Hematopoietic multipotent progenitor cell treated with erythropoietin and hydrocortisone succinate and interleukin-3 and kit ligand, for 8 days (in vitro differentiated cells): Measurements from ENCODE around the gene LRRC73.
"Not testable (repeated sequence)": the region's sequence is repeated elsewhere in the genome, so short reads cannot be mapped to it uniquely, and the experiment has no call there.

Source experiments
- DNase-seq: peaks from one replicate; pipeline ENCODE4 v3.0.0-alpha.2; 2015

LRRC73 gene

DNA sequence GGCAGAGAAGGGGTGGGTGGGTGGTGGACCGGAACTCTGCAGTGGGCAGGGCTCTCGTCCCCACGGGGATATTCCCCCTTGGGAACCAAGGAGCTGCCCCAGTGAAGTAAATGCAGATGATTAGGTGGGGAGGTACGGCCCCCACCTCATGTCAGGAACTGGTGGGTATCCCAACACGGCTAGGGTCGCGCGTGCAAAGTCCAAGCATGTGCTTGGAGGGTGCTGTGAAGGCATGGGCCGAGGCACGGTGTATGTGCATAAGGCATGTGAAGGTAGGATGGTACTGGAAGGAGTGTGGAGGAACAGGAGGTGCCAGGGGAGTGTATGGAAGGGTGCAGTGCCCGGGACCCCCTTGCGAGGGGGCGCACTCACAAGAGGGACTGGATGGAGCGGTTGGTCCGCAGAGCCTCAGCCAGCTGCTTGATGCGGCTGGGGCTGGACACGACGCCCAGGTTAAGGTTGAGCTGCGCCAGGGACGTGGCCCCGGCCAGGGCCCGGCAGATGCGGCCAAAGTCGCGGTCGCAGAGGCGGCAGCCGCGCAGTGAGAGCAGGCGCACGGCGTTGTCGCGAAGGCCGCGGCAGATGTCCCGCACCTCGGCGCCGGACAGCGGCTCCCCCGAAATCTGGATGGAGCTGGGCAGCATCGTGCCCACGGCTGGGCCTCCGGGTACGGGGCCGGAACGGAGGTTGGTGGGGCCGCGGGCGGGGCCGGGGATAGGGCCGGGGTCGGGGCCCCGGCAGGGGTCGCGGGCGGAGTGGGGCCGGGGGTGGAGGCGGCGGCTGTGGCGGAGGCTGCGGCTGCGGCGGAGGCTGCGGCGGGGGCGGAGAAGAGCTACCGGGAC lies 783 bp downstream of the LRRC73 start:
- no peak for DNase-seq

DNA sequence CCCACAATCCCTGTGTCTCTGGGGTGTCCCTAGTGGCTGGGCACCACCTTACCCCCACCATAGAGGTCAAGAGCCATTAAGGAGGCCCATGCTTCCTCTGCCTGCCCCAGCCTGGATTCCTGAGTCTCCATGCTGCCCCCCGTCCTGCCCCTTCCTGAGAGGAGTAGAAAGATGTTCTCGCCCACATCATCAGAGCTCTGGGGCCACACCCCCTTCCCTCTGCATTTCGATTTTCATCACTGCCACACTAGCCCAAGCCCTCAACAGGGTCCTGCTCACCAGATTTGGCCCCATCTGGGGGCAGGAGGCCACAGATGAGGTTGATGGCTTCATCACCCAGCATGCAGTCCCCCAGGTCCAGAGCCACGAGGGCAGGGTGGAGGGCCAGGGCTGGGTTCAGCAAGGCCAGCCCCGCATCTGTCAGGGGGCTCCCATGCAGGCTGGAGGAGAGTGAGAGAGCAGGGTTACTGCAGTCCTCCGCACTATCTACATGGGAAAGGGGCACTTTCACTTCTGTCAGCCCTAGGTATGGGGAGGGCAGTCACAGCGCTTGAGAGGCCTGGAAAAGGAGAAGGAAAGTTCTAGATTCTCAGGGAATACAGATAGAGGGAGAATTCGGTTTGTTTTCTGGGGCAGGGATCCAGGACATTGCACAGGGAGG lies 1.5 kb downstream of the LRRC73 start:
- no peak for DNase-seq

DNA sequence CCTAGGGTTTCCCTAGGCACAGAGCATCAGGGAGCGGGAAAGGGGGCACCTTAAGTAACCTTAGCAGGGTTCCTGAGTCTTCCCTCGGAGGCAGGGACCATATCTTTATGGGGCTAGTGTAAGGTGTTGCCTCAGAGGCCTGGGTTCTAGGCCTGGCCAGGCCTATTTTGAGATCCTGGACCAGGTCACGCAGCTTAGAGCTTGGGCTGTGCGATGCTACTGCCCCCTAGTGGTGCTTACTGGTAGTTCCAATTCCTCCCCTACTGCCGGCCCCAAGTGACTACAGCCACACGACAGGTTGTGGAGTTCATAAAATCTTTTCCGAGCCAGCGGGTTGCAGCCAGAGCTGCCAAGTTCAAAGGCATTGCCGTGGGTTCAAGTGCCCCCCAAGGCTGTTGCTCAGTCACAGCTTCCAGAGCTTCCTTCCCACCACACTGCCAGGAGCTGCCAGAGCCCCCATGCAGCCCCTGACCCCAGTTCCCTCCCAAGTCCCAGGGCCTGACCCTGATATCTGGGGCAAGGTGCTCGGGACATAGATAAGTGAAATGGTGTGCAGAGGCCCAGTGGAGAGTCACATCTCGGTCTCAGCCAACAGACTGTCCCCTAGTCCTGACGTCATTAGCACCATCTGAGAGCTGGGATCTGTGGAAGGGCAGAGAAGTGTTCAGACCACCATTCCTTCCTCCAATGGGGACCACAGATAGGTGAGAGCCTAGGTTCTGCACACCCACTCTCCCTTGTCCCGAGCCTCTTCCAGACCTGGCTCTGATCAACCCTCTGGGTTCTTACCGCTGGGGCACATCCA lies 3.3 kb downstream of the LRRC73 start:
- DNase-seq = peak; percentile 86

DNA sequence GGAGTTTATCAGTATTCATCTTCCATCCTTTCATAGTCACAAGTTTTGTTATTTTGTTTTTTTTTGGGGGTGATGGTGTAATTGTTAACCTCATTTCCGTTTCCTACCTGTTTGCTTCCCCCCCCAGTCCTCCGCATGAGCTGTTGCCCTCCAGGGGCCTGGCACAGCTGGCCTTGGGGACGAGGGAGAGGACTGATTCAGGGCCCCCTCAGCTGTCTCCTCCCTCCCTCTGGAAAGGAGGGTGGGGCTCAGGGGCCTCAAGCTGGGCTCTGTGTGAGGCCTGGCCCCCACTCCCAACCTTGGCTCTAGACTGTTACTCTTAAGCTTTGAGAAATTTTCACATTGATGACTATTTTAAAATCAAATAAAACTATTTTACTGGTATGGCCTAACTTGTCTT lies 4.0 kb downstream of the LRRC73 start:
- DNase-seq = no peak

DNA sequence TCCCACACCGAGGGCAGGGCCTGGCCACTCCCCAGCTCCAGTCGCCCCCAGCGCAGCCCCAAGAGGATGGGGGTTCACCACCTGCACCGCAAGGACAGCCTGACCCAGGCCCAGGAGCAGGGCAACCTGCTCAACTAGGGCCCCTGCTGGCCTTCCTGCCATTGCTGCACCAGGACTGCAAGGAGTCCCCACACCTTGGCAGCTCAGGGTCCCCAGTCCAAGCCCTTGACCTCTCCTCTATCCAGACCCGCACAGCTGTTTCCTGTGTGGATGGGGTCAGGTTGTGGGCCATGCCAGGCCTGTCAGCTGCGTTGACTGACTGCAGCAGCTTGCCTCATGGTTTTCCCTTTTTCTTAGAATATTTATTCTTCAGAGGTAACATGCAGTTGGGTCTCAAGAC lies 4.4 kb downstream of the LRRC73 start:
- DNase-seq = no peak

DNA sequence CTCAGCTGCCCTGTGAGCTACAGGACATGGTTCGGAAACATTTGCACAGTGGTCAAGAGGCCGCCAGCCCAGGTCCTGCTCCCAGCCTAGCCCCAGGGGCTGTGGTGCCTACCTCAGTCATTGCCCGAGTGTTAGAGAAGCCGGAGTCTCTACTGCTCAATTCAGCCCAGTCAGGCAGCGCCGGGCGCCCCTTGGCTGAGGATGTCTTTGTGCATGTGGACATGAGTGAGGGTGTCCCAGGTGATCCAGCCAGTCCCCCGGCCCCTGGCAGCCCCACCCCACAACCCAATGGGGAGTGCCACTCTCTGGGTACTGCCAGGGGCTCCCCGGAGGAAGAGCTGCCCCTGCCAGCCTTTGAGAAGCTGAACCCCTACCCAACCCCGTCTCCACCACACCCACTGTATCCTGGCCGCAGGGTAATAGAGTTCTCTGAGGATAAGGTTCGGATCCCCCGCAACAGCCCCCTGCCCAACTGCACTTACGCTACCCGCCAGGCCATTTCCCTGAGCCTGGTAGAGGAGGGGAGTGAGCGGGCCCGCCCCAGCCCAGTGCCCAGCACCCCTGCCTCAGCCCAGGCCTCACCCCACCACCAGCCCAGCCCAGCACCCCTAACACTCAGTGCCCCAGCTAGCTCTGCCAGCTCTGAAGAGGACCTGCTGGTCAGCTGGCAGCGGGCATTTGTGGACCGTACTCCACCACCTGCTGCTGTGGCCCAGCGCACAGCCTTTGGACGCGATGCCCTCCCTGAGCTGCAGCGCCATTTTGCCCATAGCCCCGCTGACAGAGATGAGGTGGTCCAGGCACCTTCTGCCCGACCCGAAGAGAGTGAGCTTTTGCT lies 5.2 kb downstream of the LRRC73 start:
- DNase-seq = no peak

DNA sequence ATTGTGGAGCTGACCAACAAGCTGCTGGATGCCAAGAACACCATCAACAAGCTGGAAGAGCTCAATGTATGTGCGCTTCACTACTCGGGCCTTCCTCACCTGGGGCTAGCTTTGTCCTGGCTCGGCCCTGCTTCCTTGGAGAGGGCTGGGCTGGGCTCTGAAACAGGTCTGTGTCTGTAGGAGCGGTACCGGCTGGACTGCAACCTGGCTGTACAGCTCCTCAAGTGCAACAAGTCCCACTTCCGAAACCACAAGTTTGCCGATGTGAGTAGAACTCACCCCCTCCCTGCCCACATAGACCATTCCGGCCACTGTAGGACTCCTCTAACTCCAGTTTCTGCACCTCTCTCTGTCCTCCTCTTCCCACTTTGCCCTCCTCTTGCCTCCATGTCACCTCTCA lies 6.7 kb downstream of the LRRC73 start:
- no peak for DNase-seq

DNA sequence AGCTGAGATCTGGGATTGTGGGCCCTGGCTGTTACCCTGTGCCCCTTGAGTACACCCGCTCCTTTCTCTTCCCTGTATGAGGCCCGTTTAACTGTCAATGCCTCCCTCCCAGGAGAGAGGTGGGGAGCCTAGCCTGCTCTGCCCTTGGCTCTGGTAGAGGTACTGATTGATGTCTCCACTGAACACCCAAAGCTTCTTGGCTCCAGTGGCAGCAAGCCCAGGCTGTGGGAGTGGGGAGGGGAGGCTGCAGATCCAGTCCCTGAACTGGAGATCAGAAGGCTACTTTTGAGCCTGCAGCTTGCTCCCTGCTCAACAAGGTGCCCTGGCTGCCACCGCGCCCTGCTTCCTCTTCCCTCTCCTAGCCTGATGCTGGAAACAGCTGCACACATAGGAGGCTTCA lies 7.5 kb downstream of the LRRC73 start:
- DNase-seq = no peak

DNA sequence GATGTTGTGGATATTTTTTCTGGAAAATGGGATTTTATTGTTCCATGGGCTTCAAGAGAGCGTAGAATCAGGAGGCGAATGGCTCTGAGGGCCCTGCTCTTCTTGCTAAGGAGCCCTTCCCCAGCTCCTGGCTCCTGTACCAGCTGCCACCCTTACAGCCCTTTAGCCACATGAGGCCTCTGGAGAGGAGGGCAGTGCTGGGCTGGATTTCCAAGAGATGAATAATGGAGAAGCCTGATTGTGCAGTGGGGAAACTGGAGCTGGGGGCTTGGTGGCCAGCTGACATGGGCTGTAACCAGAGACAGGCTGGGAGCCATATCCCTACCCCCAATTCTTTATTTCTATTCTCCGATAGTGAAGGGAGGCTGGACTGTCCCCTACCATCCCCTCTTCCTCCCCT lies 9.2 kb downstream of the LRRC73 start:
- no peak for DNase-seq

DNA sequence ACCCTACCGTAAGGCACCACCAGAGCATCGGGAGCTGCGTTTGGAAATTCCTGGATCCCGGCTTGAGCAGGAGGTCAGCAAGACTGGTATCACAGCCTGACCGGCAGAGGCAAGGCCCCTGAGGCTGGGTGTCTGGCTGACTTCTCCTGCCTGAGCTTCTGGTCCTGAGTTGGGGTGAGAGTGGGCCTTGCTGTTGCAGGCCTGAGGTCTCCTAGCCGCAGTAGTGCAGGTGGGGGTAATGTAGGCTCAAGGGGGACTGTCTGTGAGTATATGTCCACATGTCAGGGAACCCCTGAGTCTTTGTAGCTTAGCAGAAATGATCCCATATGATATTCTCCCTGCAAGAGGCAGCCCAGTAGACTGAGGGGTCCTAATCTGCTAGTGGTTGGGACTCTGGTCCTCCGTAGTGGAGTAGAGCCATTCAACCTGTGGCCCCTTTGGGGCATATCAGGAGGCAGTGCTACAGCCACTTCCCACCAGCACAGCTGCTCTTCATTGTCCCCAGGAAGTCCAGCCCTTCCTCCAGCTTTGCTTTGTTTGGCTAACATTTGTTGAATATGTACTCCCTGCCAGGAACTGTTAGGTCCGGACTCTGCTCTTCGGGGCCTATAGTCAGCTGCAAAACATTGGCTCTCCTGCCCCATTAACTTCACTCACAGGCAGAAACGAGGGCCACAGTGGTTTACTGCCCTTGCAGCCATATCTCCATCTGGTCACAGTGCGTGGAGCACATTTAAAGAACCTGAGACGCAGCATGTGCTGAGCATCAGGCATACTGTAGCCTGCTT lies 10.9 kb downstream of the LRRC73 start:
- DNase-seq = no peak

DNA sequence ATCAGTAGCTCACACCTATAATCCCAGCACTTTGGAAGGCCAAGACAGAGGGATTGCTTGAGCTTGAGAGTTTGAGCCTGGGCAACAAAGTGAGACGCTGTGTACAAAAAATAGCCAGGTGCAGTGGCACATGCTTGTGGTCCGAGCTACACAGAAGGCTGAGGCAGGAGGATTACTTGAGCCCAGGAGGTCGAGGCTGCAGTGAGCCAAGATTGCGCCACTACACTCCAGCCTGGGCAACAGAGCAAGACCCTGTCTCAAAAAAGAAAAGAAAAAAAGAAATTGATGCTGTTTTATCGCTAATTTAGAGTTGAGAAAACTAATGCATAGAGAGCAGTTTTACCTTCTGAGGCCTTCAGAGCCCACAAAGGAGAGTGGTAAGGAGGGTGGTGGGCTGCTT lies 11.9 kb downstream of the LRRC73 start:
- not testable (repeated sequence) for DNase-seq

DNA sequence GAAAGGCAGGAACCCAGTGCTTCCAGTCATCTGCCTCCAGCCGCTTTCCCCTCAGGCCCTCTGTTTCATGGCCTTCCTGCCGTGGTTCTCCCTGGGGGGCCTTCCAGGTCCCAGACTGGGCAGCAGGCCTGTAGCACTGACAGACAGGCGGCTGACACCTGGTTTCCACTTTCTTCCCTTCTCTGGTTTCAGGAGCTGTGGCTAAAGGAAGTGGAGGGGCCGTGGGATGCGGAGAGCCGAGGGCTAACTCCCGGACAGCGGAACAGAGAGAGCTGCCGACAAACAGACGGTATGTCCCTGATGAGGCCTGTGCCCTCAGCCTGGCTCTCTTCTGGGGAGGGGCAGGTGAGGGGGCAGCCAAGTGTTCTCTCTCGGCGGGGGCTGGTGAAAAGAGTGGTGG lies 12.5 kb downstream of the LRRC73 start:
- no peak for DNase-seq

DNA sequence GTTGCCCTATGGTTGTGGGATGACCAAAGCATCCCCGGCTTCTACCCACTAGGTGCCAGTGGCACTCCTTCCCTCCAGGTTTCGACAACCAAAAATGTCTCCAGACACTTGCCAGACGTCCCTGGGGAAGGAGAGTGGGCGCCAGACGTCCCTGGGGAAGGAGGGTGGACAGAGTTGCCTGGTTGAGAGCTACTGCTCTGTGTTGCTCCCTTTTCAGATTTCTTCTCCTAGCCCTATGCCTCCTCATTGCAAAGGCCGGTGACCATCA lies 13.1 kb downstream of the LRRC73 start:
- DNase-seq = no peak

DNA sequence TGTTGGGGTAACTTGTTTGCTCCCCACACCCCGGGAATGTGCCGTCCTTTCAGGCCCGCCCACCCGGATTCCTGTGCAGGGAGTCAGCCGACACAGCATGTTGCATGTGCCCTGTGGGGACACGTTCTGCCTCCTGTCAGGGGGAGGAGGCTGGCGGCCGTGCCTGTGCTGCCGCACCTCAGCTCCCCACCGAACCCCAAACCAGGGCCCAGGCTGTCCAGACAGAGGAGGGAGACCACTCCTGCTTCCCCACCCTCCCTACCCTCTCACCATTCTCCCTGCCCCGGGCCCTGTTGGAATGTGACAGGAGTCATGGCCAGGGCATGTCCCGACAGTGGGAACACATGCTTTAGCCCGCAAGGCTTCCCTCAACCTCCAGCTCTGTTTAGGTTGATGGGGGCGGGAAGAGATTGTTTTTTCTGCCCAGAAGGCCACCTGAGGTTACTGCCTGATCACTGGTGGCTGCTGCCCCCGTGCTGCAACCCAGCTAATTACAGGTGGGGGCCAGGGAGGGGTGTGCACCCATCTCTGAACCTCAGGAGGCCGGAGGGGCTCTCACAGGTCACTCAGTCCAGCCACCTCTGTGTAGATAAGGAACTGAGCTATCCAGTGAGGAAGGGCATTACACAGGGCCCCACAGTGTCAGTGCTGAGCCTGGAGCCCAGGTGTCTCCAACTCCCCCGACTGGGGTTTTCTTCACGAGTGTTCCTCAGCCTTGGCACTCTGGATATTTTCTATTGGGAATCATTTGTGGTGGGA lies 13.6 kb downstream of the LRRC73 start:
- DNase-seq = no peak

DNA sequence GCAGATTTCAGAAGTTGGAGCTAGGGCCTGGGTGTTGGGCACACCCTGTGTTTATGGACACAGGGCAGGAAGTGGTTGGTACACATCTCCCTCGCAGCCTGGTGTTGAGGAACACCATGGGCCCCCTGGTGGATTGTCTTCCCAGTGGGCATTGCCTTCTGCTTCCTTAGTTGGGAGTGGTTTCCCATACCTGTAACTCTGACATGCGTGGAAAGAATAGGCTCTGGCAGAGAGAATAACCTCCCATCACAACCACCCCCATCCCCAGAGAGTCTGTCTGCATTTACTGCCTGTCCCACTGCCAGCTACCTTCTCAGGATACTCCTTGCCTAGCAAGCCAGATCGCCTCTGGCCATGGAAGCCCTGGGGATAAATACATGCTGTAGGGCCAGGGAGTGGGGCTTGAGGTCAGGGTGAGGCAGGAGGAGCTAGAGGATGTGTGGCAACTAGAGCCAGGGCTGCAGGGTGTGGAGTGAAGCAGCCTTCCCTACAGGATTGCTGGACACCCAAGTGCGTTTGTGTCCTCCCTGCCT lies 14.7 kb downstream of the LRRC73 start:
- DNase-seq = no peak

DNA sequence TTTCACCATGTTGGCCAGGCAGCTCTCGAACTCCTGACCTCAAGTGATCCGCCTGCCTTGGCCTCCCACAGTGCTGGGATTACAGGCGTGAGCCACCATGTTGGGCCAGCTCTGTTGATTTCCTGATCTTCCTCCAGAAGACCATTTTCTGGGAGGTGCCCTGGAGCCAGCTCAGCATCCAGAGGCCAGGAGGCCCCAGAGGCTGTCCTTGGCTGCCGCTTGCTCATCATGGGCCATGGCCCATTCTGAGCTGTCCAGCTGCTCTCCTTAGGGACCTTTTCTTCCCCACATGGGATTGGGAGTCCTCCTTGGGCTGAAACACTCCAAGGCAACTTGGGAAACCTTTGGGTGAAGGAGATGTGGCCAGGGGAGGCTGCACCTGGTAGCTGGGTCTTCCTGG lies 15.4 kb downstream of the LRRC73 start:
- DNase-seq = no peak

DNA sequence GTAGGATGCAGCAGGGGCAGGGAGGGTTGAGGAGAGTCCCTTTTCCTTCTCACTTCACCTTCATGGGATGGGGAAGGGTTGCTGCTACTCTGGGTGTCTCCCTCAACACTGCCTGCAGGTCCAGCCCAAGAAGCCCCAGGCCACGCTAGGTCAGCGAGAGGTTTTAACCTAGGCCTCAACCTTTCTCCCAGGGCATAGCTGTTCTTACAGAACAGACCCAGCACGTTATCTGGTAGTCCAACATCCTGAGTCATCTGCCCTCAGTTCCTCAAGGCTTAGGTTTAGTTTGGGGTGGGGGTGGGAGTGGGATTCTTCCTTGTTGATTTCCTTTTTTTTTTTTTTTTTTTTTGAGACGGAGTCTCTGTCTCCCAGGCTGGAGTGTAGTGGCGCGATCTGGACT lies 15.8 kb downstream of the LRRC73 start:
- no peak for DNase-seq

DNA sequence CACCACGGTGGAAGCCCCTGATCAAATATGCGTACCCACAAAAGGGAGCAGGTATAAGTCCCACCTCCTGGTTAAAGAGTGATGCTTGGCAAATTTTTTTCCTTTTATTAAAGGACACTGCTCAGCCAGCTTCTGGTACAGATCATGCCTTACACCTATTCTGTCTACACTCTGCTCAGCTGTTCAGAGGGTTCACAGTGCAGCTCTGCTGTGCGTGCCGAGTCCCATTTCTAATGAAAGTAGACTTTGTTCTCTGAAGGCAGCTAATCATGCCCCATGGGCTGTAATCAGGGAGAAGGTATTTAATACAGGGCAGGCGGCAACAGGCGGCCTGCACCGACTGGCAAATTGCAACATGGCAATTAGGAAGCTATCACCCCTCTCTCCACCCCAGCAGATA lies 16.3 kb downstream of the LRRC73 start:
- no peak for DNase-seq

DNA sequence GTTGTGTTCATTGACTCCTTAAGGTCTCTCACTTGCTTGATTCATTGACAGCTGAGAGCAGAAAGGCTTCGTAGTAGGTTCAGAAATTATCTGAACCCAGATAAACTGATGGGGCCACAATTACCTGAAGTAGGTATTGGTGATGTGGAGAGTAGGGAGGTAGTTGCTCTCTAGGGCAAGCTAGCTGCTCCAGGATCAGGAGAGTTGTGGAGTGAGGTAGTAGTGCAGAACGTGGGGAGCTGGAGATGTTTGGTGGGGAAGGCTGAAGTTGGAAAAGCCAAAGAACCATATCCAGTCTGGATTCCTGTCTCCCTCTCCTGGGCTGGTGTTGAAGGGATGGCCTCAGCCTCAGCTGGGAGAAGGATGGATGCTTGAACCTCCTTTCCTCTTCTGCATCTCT lies 16.9 kb downstream of the LRRC73 start:
- DNase-seq = no peak

DNA sequence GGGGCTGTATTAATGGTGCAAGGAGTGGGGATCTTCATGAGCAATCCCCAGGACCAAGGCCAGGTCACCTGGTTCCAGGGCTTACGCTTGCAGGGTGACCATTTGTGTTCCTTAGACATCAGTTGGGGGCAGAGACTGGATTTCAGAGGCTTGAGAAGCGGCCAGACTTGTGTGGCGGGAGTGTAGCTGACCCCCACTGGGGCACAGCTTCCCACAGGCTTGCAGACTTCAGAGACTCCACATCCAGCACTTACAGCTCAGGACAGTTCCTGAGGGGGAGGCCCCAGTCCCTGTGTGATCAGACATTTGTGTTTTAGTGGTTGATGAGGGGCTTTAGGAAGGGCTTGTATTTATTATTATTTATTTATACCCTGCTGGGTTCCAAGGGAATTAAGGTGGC lies 17.5 kb downstream of the LRRC73 start:
- DNase-seq = no peak
